NCI-H146 treated with DMSO at 0.1 percent for 48 hours (cell line): ENCODE measurements around the gene KDM3A.
"Not testable (repeated sequence)": the region's sequence is repeated elsewhere in the genome, so short reads cannot be mapped to it uniquely, and the experiment has no call there.

Experiments
- DNase-seq: peaks from one replicate; lab custom pipeline; 2025; ENCODE audit not compliant: unreplicated experiment; lab: John Stamatoyannopoulos, UW

KDM3A gene

GRCh38 chr2:86471637-86472036 lies 30.5 kb downstream of the KDM3A start:
- no peak for DNase-seq

GRCh38 chr2:86476092-86476491 lies 34.9 kb downstream of the KDM3A start:
- no peak for DNase-seq

GRCh38 chr2:86476918-86477317 lies 35.7 kb downstream of the KDM3A start:
- DNase-seq = no peak

- DNase-seq = no peak
These were observed 36.2 kb downstream of the KDM3A start for GRCh38 chr2:86477349-86477748.

- no peak for DNase-seq
These were observed 38.9 kb downstream of the KDM3A start for GRCh38 chr2:86480105-86480504.

- DNase-seq = no peak
These were observed 40.9 kb downstream of the KDM3A start for GRCh38 chr2:86482034-86482433.

- DNase-seq = no peak
These were observed 43.2 kb downstream of the KDM3A start for GRCh38 chr2:86484385-86484784.

GRCh38 chr2:86485103-86485502 lies 43.9 kb downstream of the KDM3A start:
- DNase-seq = no peak

- DNase-seq = no peak
These were observed 44.6 kb downstream of the KDM3A start for GRCh38 chr2:86485802-86486201.

GRCh38 chr2:86487062-86487461 lies 45.9 kb downstream of the KDM3A start:
- no peak for DNase-seq

- no peak for DNase-seq
These were observed 47.5 kb downstream of the KDM3A start for GRCh38 chr2:86488561-86489250.

- DNase-seq = no peak
These were observed 48.4 kb downstream of the KDM3A start for GRCh38 chr2:86489542-86489941.

GRCh38 chr2:86490245-86490644 lies 49.1 kb downstream of the KDM3A start:
- DNase-seq = no peak

GRCh38 chr2:86491088-86491487 lies 49.9 kb downstream of the KDM3A start:
- no peak for DNase-seq

GRCh38 chr2:86492048-86492453 lies 50.9 kb downstream of the KDM3A start:
- no peak for DNase-seq

- DNase-seq = not testable (repeated sequence)
These were observed 55.2 kb downstream of the KDM3A start for GRCh38 chr2:86496391-86496790.

GRCh38 chr2:86498468-86499260 lies 57.5 kb downstream of the KDM3A start:
- DNase-seq = no peak

GRCh38 chr2:86499326-86499725 lies 58.2 kb downstream of the KDM3A start:
- DNase-seq = no peak

GRCh38 chr2:86500325-86501083 lies 59.3 kb downstream of the KDM3A start:
- no peak for DNase-seq

- no peak for DNase-seq
These were observed 66.4 kb downstream of the KDM3A start for GRCh38 chr2:86507600-86507999.

- DNase-seq = no peak
These were observed 69.3 kb downstream of the KDM3A start for GRCh38 chr2:86510436-86510933.

GRCh38 chr2:86512034-86512433 lies 70.9 kb downstream of the KDM3A start:
- no peak for DNase-seq
